Panc1 (cell line): Measurements from ENCODE around the gene GNAI2.

ENCODE experiments used
- CTCF ChIP-seq: fragments of 450-650 bp; IDR thresholded peaks from 2 replicates; pipeline ENCODE4 v1.5.1; 2017; ENCODE audit warnings: mild to moderate bottlenecking
- POLR2AphosphoS5 ChIP-seq: IDR thresholded peaks from 2 replicates; pipeline ENCODE4 v1.6.1; 2012; ENCODE audit warnings: mild to moderate bottlenecking, low read depth, low read length, moderate library complexity
- REST ChIP-seq, 2 experiments: IDR thresholded peaks; 2 replicates each; pipeline ENCODE4 v1.6.1; 2011 to 2012; ENCODE audit warnings: low read depth in 2 of 2, control low read depth in 1 of 2, low read length in 1 of 2, mild to moderate bottlenecking in 1 of 2, moderate library complexity in 1 of 2; ENCODE audit not compliant: insufficient read depth in 1 of 2

DNA sequence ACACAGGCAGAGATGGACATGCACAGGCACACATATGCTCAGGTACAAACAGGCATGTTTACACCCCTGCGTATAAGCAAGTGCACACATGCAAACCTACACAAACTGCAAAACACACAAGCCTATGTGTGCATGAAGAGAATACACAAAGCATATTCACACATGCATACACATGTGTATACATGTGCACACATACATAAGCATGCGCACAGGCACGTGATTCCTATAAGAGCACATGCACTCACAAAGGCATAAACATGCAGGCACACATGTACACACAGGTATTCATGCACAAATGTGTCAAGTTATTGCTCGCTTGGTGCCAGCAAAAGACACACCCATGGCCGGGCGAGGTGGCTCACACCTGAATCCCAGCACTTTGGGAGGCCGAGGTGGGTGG, 46.0 kb upstream of the GNAI2 start:
- TF ChIP-seq CTCF (no peak), REST (IDR thresholded peaks at IDR 0.05; ENCODE audit: insufficient read depth in 1 of 2, low read depth in 2 of 2, low read length in 1 of 2) (no peak), POLR2AphosphoS5 (peak; percentile 54; the same call in 1 of the 2 replicates)
